ENCODE results near the gene C6orf89.

Gene C6orf89

GRCh38 chr6:36853325-36853724 lies 32.4 kb upstream of the C6orf89 start:
- Histone ChIP-seq H3K9ac (ENCODE audit: low read length) (no peak overlapping the region), H3K4me2 (ENCODE audit: low read length) (no peak overlapping the region), H3K27me3 (ENCODE audit: insufficient read depth, low read length) (no peaks in the 10 kb centered on the region), H3K36me3 (ENCODE audit: insufficient read depth, low read length) (peaks cover 79% of the 10 kb centered on the region), H2AFZ (ENCODE audit: low read length) (no peak overlapping the region), H3K9me2 (ENCODE audit: low read depth, low read length) (no peaks in the 10 kb centered on the region), H3K4me3 (ENCODE audit: low read depth, low read length, poor library complexity, severe bottlenecking) (no peak overlapping the region), H3F3A (ENCODE audit: insufficient read depth, low read length) (no peaks in the 10 kb centered on the region), H3K4me1 (ENCODE audit: insufficient read depth, low read length, severe bottlenecking) (no peaks in the 10 kb centered on the region), H3K27ac (ENCODE audit: low read depth, low read length, poor library complexity, severe bottlenecking) (no peak overlapping the region), H3K79me2 (ENCODE audit: insufficient read depth, low read length) (no peaks in the 10 kb centered on the region), H4K20me1 (ENCODE audit: insufficient read depth, low read length) (no peaks in the 10 kb centered on the region), H3K9me3 (ENCODE audit: low read length) (peaks cover 3% of the 10 kb centered on the region)
- TF ChIP-seq CTCF (IDR thresholded peaks at IDR 0.05; ENCODE audit: low read length) (no peak), EZH2 (IDR thresholded peaks at IDR 0.05; ENCODE audit: borderline replicate concordance, low read length) (no peak)

- Histone ChIP-seq H2AFZ (ENCODE audit: low read length) (no peak overlapping the region), H3K9me2 (ENCODE audit: low read depth, low read length) (no peaks in the 10 kb centered on the region), H3K4me1 (ENCODE audit: insufficient read depth, low read length, severe bottlenecking) (no peaks in the 10 kb centered on the region), H3K9me3 (ENCODE audit: low read length) (peaks cover 3% of the 10 kb centered on the region), H3K36me3 (ENCODE audit: insufficient read depth, low read length) (peaks cover 95% of the 10 kb centered on the region), H3K9ac (ENCODE audit: low read length) (no peak overlapping the region), H4K20me1 (ENCODE audit: insufficient read depth, low read length) (no peaks in the 10 kb centered on the region), H3K79me2 (ENCODE audit: insufficient read depth, low read length) (peaks cover 4% of the 10 kb centered on the region; the same call in 1 of the 2 replicates), H3K27ac (ENCODE audit: low read depth, low read length, poor library complexity, severe bottlenecking) (no peak overlapping the region), H3K4me2 (ENCODE audit: low read length) (no peak overlapping the region), H3F3A (ENCODE audit: insufficient read depth, low read length) (no peaks in the 10 kb centered on the region), H3K27me3 (ENCODE audit: insufficient read depth, low read length) (no peaks in the 10 kb centered on the region), H3K4me3 (ENCODE audit: low read depth, low read length, poor library complexity, severe bottlenecking) (no peak overlapping the region)
- no peak for TF ChIP-seq EZH2 (IDR thresholded peaks at IDR 0.05; ENCODE audit: borderline replicate concordance, low read length)
- TF ChIP-seq CTCF (IDR thresholded peaks at IDR 0.05; ENCODE audit: low read length): no peak
Observed at GRCh38 chr6:36855750-36856149, 30.0 kb upstream of the C6orf89 start.

- no peaks in the 10 kb centered on the region for H3K9me2 ChIP-seq (ENCODE audit: low read depth, low read length)
- H3F3A ChIP-seq (ENCODE audit: insufficient read depth, low read length): no peaks in the 10 kb centered on the region
- no peaks in the 10 kb centered on the region for H4K20me1 ChIP-seq (ENCODE audit: insufficient read depth, low read length)
- H2AFZ ChIP-seq (ENCODE audit: low read length): no peak overlapping the region
- H3K9me3 ChIP-seq (ENCODE audit: low read length): no peaks in the 10 kb centered on the region
- no peak overlapping the region for H3K4me2 ChIP-seq (ENCODE audit: low read length)
- TF ChIP-seq CTCF (IDR thresholded peaks at IDR 0.05; ENCODE audit: low read length): no peak
- TF ChIP-seq EZH2 (IDR thresholded peaks at IDR 0.05; ENCODE audit: borderline replicate concordance, low read length): no peak
- H3K79me2 ChIP-seq (ENCODE audit: insufficient read depth, low read length): peaks cover 6% of the 10 kb centered on the region; the same call in 1 of the 2 replicates
- H3K36me3 ChIP-seq (ENCODE audit: insufficient read depth, low read length): peaks cover 96% of the 10 kb centered on the region
- H3K4me1 ChIP-seq (ENCODE audit: insufficient read depth, low read length, severe bottlenecking): no peaks in the 10 kb centered on the region
- no peak overlapping the region for H3K9ac ChIP-seq (ENCODE audit: low read length)
- no peak overlapping the region for H3K27ac ChIP-seq (ENCODE audit: low read depth, low read length, poor library complexity, severe bottlenecking)
- no peaks in the 10 kb centered on the region for H3K27me3 ChIP-seq (ENCODE audit: insufficient read depth, low read length)
- no peak overlapping the region for H3K4me3 ChIP-seq (ENCODE audit: low read depth, low read length, poor library complexity, severe bottlenecking)
Observed at GRCh38 chr6:36856277-36856676, 29.5 kb upstream of the C6orf89 start.

All from OCI-LY1 (cell line).